IMR-90 (cell line): ENCODE results near the gene AMIGO1. TPM values are rescaled to one million over a fixed set of nuclear protein-coding genes. Genes with fewer than 3 reads are reported as not detected.

Source experiments
- ATAC-seq: fragments of 200-7000 bp; cut with Tn5 transposase; 2 replicates; pipeline ENCODE4 v1.9.1; 2020; ENCODE audit warnings: low read depth, mild to moderate bottlenecking, moderate library complexity
- BruUV-seq: library from RNA; stranded (reverse); fragments of 400-500 nt; replicated peaks from 2 replicates; lab custom pipeline; 2021; lab: Mats Ljungman, UMichigan
- CTCF ChIA-PET: fragments of 300-600 bp; formaldehyde crosslinking; extraction: SDS; loops from one replicate; lab custom pipeline; 2021; ENCODE audit warnings: antibody characterized with exemption; lab: Yijun Ruan, JAX
- POLR2A ChIA-PET: fragments of 300-600 bp; sonication (Branson Sonifier 250); formaldehyde crosslinking; loops from one replicate; lab custom pipeline; 2022; ENCODE audit warnings: antibody characterized with exemption; ENCODE audit not compliant: unreplicated experiment; lab: Charles Lee
- DNase-seq: peaks from one replicate; pipeline ENCODE4 v3.0.0; 2013
- H2AFZ ChIP-seq: replicated peaks from 2 replicates; pipeline ENCODE3; 2013; ENCODE audit warnings: low read length, mild to moderate bottlenecking; ENCODE audit not compliant: poor library complexity
- H2AK5ac ChIP-seq: 2 replicates; pipeline ENCODE4 v1.6.1; 2013; ENCODE audit warnings: low read depth, low read length, inconsistent platforms
- H2AK9ac ChIP-seq: replicated peaks from 2 replicates; pipeline ENCODE3; 2013; ENCODE audit warnings: mild to moderate bottlenecking, low read depth, low read length, moderate library complexity; ENCODE audit not compliant: poor library complexity
- H2BK120ac ChIP-seq: 2 replicates; pipeline ENCODE4 v1.6.1; 2013; ENCODE audit warnings: low read depth, low read length, inconsistent platforms
- H2BK15ac ChIP-seq: 3 replicates; pipeline ENCODE4 v1.6.1; 2013; ENCODE audit warnings: low read depth, low read length, inconsistent platforms
- H2BK20ac ChIP-seq: 2 replicates; pipeline ENCODE4 v1.6.1; 2013; ENCODE audit warnings: low read depth, mild to moderate bottlenecking, inconsistent platforms, low read length, moderate library complexity
- H2BK5ac ChIP-seq: 2 replicates; pipeline ENCODE4 v1.6.1; 2013; ENCODE audit warnings: mild to moderate bottlenecking, low read depth, low read length, inconsistent platforms; ENCODE audit not compliant: poor library complexity, severe bottlenecking
- H3K14ac ChIP-seq: replicated peaks from 2 replicates; pipeline ENCODE4 v1.6.1; 2013; ENCODE audit warnings: low read depth, low read length, inconsistent platforms
- H3K18ac ChIP-seq: 2 replicates; pipeline ENCODE4 v1.6.1; 2013; ENCODE audit warnings: low read depth, low read length, control low read depth
- H3K23ac ChIP-seq: 2 replicates; pipeline ENCODE4 v1.6.1; 2013; ENCODE audit warnings: low read depth, low read length, inconsistent platforms
- H3K27ac ChIP-seq: 2 replicates; pipeline ENCODE4 v1.5.1; 2013; ENCODE audit warnings: mild to moderate bottlenecking, control low read depth, low read length; ENCODE audit not compliant: insufficient read depth
- H3K27me3 ChIP-seq: 2 replicates; pipeline ENCODE4 v1.6.1; 2013; ENCODE audit warnings: low read length; ENCODE audit not compliant: control insufficient read depth, insufficient read depth
- H3K36me3 ChIP-seq: 2 replicates; pipeline ENCODE4 v1.6.1; 2013; ENCODE audit warnings: low read length, mixed read lengths; ENCODE audit not compliant: control insufficient read depth, insufficient read depth
- H3K4ac ChIP-seq: 2 replicates; pipeline ENCODE4 v1.6.1; 2013; ENCODE audit warnings: low read depth, low read length, inconsistent platforms
- H3K4me1 ChIP-seq: 2 replicates; pipeline ENCODE4 v1.6.1; 2013; ENCODE audit warnings: low read length, mixed read lengths; ENCODE audit not compliant: control insufficient read depth, insufficient read depth
- H3K4me2 ChIP-seq: 2 replicates; pipeline ENCODE4 v1.6.1; 2013; ENCODE audit warnings: low read depth, mild to moderate bottlenecking, control low read depth, low read length, moderate library complexity
- H3K4me3 ChIP-seq: 2 replicates; pipeline ENCODE4 v1.5.1; 2013; ENCODE audit warnings: low read depth, mild to moderate bottlenecking, control low read depth, low read length, moderate library complexity; ENCODE audit not compliant: insufficient read depth
- H3K56ac ChIP-seq: 2 replicates; pipeline ENCODE4 v1.6.1; 2013; ENCODE audit warnings: low read length, inconsistent platforms; ENCODE audit not compliant: insufficient read depth; ENCODE audit errors: extremely low read depth
- H3K79me1 ChIP-seq, 2 experiments: 2 replicates each; pipeline ENCODE4 v1.6.1; 2013; ENCODE audit warnings: low read length in 2 of 2, inconsistent platforms in 1 of 2, low read depth in 1 of 2
- H3K9ac ChIP-seq: 2 replicates; pipeline ENCODE4 v1.6.1; 2013; ENCODE audit warnings: low read depth, low read length, control low read depth
- H3K9me1 ChIP-seq: 2 replicates; pipeline ENCODE4 v1.6.1; 2013; ENCODE audit warnings: low read length, inconsistent platforms; ENCODE audit not compliant: insufficient read depth
- H3K9me3 ChIP-seq: 2 replicates; pipeline ENCODE4 v1.6.1; 2013; ENCODE audit warnings: low read length; ENCODE audit not compliant: control insufficient read depth, insufficient read depth
- H4K20me1 ChIP-seq: 2 replicates; pipeline ENCODE4 v1.6.1; 2013; ENCODE audit warnings: low read length, inconsistent platforms; ENCODE audit not compliant: insufficient read depth
- H4K5ac ChIP-seq: 2 replicates; pipeline ENCODE4 v1.6.1; 2013; ENCODE audit warnings: mild to moderate bottlenecking, low read depth, low read length, control low read depth
- H4K8ac ChIP-seq, 2 experiments: 2 replicates each; pipeline ENCODE4 v1.6.1; 2013; ENCODE audit warnings: low read depth in 2 of 2, low read length in 2 of 2, control low read depth in 1 of 2, inconsistent platforms in 1 of 2
- H4K91ac ChIP-seq: 2 replicates; pipeline ENCODE4 v1.6.1; 2013; ENCODE audit warnings: low read depth, low read length, inconsistent platforms; ENCODE audit not compliant: insufficient read depth
- CEBPB ChIP-seq: IDR thresholded peaks from 2 replicates; pipeline ENCODE4 v1.6.1; 2012; ENCODE audit warnings: low read depth, low read length, improper control_type of control experiment
- WGBS, 2 experiments: methylation state at CpG; one replicate each; pipeline versions ENCODE4 v1.1.5 to v1.1.7; 2013; ENCODE audit warnings: missing lambda C conversion rate in 2 of 2; ENCODE audit not compliant: insufficient read length in 1 of 2; ENCODE audit errors: extremely low coverage in 2 of 2; 5-methylcytosine and 5-hydroxymethylcytosine counted together
- dilution Hi-C: fragments of 300-500 bp; cut with HindIII; formaldehyde crosslinking; loops from one replicate; pipeline ENCODE4 v1.14.3; 2018; ENCODE audit warnings: low sequenced_read_pairs; ENCODE audit not compliant: unreplicated experiment
- in situ Hi-C: fragments of 300-500 bp; cut with MboI; formaldehyde crosslinking; loops from 3 replicates; pipeline ENCODE4 v1.14.3; 2019; ENCODE audit warnings: low sequenced_read_pairs, inconsistent platforms, mixed read lengths
- intact Hi-C: fragments of 100-400 bp; cut with micrococcal nuclease; formaldehyde crosslinking; loops from 2 replicates; pipeline ENCODE4 v1.10.0; 2022
- polyA plus RNA-seq, 3 experiments: library from polyadenylated mRNA; depleted of rRNA; stranded (reverse); fragments of >200 nt; gene quantifications; 2 replicates each; pipeline ENCODE4 v1.2.3, GENCODE V29; 2012; ENCODE audit warnings: low replicate concordance in 1 of 3
- total RNA-seq: library from RNA; depleted of rRNA; stranded (reverse); fragments of >200 nt; gene quantifications from 2 replicates; pipeline ENCODE4 v1.2.3, GENCODE V29; 2012
- TF ChIP-seq, protein P1 (sequence below): fragments of 150-350 bp; IDR thresholded peaks from 2 replicates; pipeline ENCODE4 v1.6.1; 2017; ENCODE audit warnings: mild to moderate bottlenecking, antibody characterized with exemption, low read length, low read depth

The AMIGO1 gene
- total and polyA plus RNA-seq, 2 of the 4 experiments (the other 2 are of a cell fraction): 1.5 to 1.6 TPM

DNA sequence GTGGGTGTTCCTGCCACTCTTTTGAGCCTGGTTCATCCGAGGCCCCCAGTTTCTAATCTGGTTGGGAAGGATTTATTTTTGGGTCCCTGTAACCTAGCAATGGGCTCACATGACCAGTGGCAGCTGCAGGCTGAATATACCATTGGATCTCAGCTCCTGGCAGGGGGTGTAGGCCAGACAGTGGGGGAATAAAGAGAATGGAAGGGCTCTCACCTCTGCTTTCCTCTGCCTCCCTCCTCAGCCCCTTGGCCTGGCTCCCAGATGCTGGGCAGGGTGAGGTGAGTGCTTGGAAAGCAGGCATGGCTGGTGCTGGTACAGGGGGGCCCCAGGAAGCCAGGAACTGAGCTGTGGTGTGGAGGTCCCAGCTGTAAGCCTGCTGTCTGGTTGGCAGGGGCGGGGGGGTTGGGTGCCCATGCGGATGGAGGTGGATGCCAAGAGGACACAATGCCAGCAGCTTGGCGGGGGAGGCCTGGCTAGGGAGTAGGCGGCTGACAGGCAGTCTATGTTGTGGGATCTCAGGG lies 26.5 kb upstream of the AMIGO1 start:
- DNase-seq (no peak), ATAC-seq (no peak)
- H3K23ac ChIP-seq: no peak overlapping the region
- H4K20me1 ChIP-seq: no peaks in the 10 kb centered on the region
- H4K5ac ChIP-seq: no peak overlapping the region
- no peaks in the 10 kb centered on the region for H3K9me3 ChIP-seq
- H3K56ac ChIP-seq: no peak overlapping the region
- no peak overlapping the region for H3K4me2 ChIP-seq
- POLR2A ChIA-PET: no interaction called here
- no peak overlapping the region for H4K8ac ChIP-seq
- no peak overlapping the region for H2AK9ac ChIP-seq
- no peaks in the 10 kb centered on the region; the same call in 1 of the 2 replicates for H3K9me1 ChIP-seq
- no peak overlapping the region for H2AFZ ChIP-seq
- CTCF ChIA-PET: no interaction called here
- no peak overlapping the region for H3K9ac ChIP-seq
- 70% methylated on average over 2 of the region's 5 CpGs; no CpG with 5 or more reads in 1 of the 2 experiments for WGBS, 2 experiments
- dilution Hi-C loops: no loop called here
- no peak overlapping the region for H3K18ac ChIP-seq
- intact Hi-C loops: no loop called here
- no TSS peak for BruUV-seq
- H3K4me1 ChIP-seq: peaks cover 4% of the 10 kb centered on the region
- H3K4ac ChIP-seq: no peak overlapping the region
- in situ Hi-C loops: loop anchor here (10.0 kb wide), 1 partner anchor 271 kb away; no protein-coding TSS in a partner anchor
- H4K91ac ChIP-seq: no peak overlapping the region
- TF ChIP-seq, protein P1, sequence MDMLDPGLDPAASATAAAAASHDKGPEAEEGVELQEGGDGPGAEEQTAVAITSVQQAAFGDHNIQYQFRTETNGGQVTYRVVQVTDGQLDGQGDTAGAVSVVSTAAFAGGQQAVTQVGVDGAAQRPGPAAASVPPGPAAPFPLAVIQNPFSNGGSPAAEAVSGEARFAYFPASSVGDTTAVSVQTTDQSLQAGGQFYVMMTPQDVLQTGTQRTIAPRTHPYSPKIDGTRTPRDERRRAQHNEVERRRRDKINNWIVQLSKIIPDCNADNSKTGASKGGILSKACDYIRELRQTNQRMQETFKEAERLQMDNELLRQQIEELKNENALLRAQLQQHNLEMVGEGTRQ: peak; percentile 15; the same call in 1 of the 2 replicates
- no peak for TF ChIP-seq CEBPB
- no peak overlapping the region for H3K14ac ChIP-seq
- no peak overlapping the region for H2BK120ac ChIP-seq
- H2BK5ac ChIP-seq: no peak overlapping the region
- H3K4me3 ChIP-seq: no peak overlapping the region
- no peak overlapping the region for H2BK15ac ChIP-seq
- no peaks in the 10 kb centered on the region for H3K79me1 ChIP-seq
- H2AK5ac ChIP-seq: no peak overlapping the region
- no peak overlapping the region for H3K27ac ChIP-seq
- H3K36me3 ChIP-seq: no peaks in the 10 kb centered on the region
- peaks cover 17% of the 10 kb centered on the region for H3K27me3 ChIP-seq
- no peak overlapping the region for H2BK20ac ChIP-seq
